Stimulated activated CD8-positive, alpha-beta memory T cell treated with anti-CD3 and anti-CD28 coated beads, Interleukin-15, amount 100 ng/mL, for 48 hours (primary cell): Measurements from ENCODE around the gene POU4F1.
"Not testable (repeated sequence)": the region's sequence is repeated elsewhere in the genome, so short reads cannot be mapped to it uniquely, and the experiment has no call there.

Experiments
- DNase-seq, 2 donors: peaks; one replicate each; pipeline ENCODE4 v3.0.0-alpha.2; 2020; ENCODE audit warnings: low read depth in 2 of 2

POU4F1 gene, protein sequence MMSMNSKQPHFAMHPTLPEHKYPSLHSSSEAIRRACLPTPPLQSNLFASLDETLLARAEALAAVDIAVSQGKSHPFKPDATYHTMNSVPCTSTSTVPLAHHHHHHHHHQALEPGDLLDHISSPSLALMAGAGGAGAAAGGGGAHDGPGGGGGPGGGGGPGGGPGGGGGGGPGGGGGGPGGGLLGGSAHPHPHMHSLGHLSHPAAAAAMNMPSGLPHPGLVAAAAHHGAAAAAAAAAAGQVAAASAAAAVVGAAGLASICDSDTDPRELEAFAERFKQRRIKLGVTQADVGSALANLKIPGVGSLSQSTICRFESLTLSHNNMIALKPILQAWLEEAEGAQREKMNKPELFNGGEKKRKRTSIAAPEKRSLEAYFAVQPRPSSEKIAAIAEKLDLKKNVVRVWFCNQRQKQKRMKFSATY

DNA sequence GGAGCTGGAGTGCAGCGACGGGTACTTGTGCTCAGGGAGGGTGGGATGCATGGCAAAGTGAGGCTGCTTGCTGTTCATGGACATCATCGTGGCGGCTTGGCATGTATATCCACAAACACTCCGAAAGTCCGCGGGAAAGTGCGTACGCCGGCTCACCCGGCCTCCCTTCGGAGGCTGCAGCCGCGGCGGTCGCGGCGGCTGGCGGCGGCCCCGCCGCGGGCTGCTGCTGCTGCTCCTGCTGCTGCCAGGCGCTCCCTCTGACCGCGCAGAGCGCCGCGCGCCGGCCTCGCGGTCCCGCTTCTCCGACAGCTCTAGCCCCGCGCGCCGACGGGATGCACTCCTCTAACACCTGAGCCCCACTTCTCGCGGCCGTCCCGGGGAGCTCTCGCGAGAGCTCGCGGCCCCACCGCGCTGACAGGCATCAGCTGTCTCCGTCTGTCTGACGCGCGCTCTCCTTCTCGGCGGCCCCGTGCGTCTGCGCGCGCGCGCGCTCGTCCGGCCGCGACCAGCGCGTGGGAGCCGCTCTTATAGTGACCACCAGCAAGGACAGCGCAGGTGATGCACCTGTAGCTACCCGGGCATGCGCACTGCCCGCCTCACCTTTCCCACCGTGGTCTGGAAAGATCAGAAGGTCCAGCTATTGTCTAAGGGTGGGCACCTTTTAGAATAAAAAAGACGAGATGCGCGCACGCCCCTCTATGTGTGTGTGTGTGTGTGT lies at the start of gene POU4F1:
TSS of gene POU4F1 (minus strand) at position 313 of the 718 bp plus-strand sequence. CDS start at position 87, 226 bp downstream.
- DNase-seq = peak; percentile 62 to 65

DNA sequence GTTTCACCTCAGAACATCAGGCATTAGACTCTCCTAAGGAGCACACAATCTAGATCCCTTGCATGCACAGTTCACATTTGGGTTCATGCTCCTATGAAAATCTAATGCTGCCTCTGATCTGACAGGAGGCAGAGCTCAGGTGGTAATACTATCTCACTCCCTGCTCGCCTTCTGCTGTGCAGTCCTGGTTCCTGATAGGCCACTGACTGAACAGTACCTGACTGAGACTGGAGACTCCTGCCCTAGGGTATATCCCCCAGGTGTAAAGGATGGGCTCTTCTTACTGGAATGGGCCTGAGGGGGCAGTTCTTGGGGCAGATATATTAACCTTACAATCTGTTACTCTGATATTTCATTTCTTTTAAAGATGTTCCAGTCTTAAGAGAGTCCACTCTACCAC lies 49.3 kb upstream of the POU4F1 start:
- DNase-seq = no peak

DNA sequence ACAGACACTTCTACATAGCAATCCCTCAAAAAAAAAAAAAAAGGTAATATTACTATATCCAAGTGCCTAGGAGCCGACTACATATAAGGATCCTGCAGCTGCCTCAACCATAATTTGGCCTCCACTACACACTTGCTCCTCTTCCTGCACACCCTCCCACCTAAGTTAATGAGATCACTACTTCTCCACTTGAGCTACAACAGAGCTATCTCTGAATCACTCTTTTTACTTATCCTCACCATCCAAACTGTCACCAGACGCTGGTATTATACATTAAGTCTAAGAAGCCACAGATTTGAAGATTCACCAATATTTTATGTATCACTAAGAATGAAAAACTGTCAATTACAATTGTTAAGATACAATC lies 47.3 kb upstream of the POU4F1 start:
- DNase-seq = no peak

DNA sequence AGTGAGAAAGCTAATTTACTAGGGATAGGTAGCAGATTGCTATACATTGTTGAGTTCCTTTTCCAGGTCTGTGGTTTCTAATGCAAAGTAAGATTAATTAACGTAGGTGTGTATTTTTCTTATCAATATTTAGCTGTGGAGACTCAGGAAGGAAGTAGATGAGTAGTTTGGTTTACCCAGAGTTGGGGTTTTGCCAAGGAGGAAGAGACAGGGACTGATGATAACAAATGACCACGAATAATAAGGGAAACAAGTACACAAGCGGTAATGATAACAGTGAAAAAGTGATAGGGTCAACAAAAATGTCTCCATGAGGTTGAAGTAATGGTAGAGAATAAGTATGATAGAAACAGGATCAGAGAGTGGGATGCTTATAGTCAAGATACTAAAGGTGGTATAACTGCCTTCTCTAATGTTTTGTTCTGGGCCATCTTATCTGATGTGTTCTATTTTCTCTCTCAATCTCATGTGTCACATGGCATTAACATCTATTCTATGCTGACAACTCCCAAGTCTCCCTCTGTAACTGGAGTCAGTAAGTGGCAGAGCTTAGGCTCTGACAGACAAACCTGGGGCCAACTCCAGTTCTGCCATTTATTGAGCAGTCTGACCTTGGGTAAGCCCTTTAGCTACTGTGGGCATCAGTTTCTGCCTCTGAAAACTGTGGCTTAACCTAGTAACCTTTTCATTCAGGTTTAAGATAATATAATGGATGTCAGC lies 46.8 kb upstream of the POU4F1 start:
- DNase-seq = no peak

DNA sequence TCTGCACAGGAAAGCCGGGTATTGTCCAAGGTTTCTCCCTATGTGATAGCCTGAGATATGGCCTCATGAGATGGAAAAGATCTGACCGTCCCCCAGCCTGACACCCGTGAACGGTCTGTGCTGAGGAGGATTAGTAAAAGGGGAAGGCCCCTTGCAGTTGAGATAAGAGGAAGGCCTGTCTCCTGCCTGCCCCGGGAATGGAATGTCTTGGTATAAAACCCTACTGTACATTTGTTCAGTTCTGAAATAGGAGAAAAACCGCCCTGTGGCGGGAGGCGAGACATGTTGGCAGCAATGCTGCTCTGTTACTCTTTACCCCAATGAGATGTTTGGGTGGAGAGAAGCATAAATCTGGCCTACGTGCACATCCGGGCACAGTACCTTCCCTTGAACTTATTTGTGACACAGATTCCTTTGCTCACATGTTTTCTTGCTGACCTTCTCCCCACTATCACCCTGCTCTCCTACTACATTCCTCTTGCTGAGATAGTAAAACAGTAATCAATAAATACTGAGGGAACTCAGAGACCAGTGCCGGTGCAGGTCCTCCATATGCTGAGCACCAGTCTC lies 43.8 kb upstream of the POU4F1 start:
- DNase-seq = not testable (repeated sequence)

DNA sequence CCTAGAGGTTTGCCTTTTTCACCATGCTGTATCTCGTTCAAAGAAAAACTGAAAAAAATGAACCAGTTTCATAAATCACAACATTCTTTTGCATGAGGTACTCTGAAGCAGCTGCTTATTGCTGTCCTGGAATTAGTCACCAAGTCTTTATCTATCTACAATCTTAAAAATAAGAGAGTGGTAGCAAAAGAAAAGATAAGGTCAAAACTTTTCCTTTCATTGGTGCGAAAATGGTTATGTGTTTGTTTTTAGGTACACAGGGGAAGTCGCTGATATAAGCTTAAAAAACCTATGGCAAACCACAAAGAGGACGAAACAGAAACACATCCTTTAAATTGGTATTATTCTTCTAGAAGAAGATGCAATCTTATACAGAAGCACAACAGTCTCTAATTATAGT lies 34.9 kb upstream of the POU4F1 start:
- DNase-seq = no peak

DNA sequence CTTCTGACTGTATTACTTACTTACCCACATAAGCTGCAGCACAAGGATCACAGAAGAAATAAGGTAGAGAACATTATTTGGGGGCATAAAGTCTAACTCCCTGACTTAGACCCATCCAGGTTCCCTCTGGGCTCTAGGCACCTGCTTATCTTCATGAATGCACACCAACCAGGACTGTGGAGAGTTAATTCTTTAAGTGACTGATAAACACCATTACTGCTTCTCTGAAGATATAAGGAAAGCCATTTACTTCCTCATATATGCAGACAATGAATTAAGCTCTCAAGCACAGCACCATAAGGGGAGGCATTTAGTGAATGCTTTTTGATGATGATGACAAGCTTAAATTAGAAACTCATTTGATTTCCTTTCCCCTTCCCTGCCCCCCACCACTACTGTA lies 33.1 kb upstream of the POU4F1 start:
- DNase-seq = no peak

DNA sequence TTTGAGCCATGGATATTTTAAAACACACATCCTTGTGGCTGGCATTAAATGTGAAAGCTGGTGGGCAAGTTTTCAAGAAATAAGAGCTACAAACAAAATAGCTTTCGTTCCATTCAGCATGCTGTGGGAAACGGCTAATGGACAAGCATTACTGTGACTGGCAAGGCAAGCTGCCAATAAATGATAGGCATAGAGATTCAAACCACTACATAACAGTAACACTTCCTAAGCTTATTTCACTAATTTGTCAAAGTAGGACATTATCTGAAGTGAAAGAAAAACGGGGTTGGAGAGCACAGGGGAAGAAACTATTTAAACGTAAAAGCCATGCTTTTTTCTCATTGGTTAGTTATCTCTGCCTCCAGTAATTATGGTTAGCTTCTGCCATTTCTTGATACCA lies 29.6 kb upstream of the POU4F1 start:
- DNase-seq = no peak

DNA sequence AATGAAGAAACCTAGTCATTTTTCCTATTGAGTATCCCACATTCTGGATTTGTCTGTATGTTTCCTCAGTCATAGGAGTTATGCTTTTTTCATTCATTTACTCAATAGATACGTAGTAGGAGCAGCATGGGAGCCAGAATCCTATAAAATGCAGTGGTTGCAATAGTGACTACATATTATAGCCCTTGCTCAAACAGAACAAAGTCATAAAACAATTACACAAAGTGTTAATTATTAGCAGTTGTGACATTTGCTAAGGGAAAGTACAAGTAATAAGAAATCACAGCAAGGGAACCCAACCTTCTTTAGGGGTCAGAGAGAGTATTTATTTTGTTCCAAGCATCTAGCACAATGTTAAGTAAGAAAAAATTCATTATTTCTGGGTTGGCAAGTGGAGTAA lies 27.7 kb upstream of the POU4F1 start:
- no peak for DNase-seq

DNA sequence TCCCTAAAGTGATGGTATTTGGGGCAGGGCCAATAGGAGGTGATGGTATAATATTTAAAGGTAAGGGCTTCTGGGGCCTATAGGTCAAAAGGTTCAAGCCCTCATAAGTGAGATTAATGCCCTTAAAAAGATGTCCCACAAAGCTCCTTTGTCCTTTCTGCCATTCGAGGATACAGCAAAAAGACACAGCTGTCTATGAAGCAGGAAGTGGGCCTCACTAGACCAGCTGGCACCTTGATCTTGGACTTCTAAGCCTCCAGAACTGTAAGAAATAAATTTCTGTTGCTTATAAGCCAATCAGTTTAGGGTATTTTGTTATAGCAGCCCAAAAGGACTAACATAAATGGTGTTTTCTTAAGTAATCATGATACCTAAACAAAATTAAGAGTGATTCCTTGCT lies 27.2 kb upstream of the POU4F1 start:
- DNase-seq = no peak

DNA sequence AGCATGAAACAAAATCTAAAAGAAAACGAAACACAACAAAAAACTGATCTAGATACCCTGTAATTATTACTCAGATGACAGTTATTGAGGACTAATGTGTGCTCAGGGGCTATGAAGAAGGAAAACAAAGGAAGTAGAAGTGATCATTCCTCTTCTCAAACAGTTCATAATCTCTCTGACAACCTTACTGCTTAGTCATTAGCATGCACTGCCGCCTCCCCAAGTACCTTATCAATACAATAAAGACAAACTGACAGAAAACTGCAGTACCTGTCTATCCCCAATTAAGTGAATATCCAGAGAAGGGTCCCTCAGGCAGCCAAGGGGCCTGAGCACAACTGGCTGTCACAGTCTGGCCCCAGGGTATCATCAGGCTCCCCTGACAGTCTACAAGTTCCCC lies 22.0 kb upstream of the POU4F1 start:
- no peak for DNase-seq

DNA sequence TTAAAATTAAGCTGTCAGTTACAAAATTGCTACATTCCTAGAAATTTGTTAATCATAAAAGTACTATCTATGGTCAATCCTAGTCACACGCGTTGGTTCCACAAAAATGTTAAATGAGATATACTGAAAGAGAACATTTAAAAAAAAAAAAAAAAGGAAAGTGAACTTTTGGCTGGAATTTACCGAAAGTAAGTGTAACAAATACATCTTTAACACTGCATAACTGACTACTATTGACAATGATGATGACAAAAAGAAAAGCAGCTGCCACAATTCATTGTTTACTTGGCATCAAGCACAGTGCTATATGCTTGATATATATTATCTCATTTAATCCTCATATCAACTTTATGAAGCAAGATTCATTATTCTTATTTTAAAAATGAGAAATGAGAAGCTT lies 19.8 kb upstream of the POU4F1 start:
- no peak for DNase-seq

DNA sequence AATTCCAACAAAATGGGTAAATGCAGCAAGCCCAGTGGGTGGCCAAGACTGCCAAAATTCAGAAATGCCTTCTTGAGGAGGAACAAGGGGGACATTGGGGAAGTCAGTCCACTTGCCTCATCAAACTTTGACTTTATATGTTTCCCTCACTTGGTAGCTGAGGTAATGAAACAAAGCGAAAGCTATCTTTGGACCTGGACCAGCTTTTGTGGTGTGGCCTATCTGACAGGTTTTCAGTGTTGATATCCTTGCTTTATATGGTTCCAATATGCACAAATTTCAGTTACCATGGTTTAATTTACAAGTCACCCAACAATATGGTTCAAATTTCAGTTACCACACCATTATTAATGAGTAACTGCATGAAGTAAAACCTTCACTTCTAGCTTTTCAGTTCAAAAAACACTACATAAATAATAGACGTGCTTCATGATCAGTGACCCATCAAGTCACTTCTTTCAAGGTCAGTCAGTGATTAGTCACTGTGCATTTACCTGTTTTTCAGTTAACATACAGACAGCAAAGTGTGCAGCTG lies 17.7 kb upstream of the POU4F1 start:
- no peak for DNase-seq

DNA sequence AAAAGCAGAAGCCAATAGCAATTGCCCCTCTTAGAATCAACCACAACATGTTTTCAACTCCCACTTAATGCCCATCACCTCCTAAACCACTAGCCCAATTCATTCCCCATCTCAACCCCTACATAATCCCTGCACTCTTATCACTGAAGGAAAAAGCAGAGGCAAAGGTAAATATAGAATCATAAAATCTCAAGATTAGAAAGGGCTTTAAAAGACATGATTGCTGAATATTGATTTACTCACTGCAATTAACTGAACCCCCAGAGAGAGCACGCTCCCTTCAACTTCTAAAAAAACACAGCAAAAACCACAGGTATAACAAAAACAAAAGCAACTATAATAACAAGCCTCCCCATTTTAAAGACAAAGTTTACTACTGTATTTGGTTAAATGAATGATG lies 15.1 kb upstream of the POU4F1 start:
- no peak for DNase-seq

DNA sequence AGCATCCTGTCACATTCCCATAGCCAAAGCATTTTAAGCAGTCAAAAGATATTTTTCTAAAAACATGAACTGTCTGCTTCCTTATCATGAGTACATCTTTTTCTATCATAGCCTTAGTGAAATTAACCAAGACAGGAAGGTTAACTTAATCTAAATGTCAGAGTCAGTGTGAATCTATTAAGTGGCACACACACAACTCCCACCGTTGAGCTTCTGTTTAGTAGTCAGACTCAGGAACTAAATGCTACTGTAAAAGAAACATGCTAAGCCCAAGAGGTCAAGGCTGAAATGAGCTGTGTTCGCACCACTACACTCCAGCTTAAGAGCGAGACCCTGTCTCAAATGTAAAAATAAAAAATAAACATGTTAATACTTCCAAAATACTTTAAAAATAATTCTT lies 7.7 kb upstream of the POU4F1 start:
- no peak for DNase-seq

DNA sequence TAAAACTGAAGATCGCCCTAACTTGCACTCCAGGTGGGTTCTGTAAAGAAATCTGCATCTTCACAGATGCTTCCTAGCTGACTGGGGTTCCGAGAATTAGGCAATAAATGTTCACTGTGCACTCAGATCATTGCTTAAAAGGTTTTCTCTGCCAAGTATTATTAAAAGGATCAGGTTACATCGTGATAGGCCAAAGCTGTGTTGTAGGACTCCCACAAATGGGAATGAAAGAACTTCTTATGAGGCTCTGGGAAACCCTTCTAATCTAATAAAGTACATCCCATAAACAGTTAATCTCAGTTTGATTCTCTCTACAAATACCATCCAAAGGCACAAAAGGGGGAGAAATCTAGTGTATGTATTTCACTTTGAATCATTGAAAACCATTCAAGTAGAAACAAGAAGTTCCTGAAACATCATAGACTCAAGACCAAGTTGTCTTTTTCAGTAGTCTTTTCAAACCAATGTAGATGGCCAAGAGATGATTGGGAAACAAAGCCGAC lies 7.1 kb upstream of the POU4F1 start:
- DNase-seq = no peak

DNA sequence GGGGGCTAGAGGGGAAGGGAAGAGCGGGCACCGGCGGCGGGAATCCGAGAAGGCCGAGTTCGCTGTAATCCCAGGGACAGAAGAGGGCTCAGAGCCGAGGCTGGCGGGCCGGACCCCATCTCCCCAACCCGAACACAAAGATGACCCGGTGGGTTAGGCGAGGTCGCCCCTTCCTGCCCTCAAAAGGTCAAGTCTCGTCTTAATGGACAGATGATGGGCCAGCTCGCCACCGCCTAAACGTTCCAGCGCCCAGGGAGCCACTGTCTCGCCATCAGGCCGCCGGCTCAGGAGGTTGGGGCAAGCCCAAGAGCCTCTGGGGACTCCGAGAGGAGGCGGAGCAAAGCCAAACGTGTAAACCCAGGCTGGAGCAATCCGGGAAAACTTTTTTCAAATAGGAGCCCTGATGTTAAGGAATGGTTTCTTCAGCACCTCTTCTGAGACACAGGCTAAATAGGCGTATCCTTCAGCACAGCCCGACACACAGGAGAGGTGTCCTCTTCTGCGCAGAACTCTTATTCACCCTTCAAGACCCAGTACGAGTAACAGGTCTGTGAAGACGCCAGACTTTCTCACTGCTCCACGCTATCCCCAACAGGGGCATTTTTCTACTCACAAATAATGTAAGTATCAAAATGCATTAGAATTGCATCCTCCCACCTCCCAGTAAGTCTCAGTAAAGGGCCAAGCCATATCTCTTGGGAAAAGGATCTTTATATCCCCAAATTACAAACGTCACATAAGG lies 6.3 kb upstream of the POU4F1 start:
- DNase-seq = no peak

DNA sequence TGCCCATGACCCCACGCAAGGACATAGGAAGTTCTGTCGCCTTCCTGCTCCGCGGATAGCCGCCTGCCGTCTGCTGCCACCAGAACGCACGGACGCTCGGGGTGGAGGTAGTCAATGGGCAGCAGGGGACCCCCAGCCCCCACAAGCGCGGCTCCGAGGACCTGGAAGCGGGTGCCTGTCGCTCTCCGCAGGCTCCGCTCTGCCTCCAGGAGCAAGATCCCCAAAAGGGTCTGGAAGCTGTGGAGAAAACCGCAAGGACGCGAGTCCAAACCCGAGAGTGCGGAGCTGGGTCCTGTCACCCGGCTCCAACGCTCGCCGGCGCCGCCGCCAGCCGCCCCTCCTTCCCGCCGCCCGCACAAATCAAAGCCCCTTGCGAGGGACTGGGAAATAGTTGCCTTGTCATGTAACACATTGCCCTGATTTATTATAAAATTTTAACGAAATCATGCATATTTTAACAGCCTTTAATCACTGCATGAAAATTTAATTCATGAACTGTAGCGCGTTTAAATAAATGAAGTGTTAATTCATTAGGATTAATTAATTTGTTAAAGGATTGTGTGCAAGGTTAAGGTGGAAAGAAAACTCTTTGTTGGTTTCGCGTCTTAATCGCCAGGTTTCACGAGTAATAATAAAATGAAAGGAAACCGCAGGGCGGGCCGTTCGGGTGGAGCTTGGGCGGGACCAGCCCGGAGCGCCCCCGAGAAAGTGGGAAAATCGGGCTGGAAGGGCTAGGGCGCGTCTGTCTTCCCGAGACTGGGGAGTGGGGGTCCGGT lies 5.5 kb upstream of the POU4F1 start:
- DNase-seq = no peak

DNA sequence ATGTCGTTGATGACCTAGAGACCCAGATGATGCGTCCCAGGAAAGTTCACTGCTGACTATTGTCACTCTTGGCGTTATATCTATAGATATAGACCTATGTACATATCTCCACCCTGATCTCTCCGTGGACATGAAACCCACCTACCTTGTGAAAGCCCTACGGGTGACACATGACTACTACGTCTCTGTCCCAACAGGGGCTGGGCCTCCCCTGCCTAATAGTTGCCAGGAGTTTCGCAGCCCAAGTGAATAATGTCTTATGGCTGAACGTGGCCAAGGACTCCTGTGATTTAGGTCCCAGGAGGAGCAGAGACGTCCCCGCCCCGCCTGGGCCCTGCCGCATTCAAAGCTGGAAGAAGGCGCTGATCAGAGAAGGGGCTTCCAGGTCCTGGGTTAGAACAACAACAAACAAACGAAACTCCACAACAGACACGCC lies 4.9 kb upstream of the POU4F1 start:
- no peak for DNase-seq
